H1 (cell line): ENCODE data around the gene C9orf50. TPM values are rescaled to one million over a fixed set of nuclear protein-coding genes. Genes with fewer than 3 reads are reported as not detected.
A peak's percentile ranks its signal among the peaks of the same experiment; 100 is the strongest.

Experiments
- CTCF ChIA-PET: fragments of 300-600 bp; sonication (Branson Sonifier 250); formaldehyde crosslinking; loops from one replicate; lab custom pipeline; 2021; ENCODE audit not compliant: partially characterized antibody; lab: Charles Lee
- POLR2A ChIA-PET: fragments of 300-600 bp; sonication (Branson Sonifier 250); formaldehyde crosslinking; loops from one replicate; lab custom pipeline; 2021; ENCODE audit warnings: inconsistent platforms; ENCODE audit not compliant: partially characterized antibody; lab: Charles Lee
- DNase-seq, 2 experiments: peaks; one replicate each; pipeline versions ENCODE4 v3.0.0 to v3.0.0-alpha.2; 2010 to 2022; ENCODE audit warnings: low spot score in 2 of 2, low read depth in 1 of 2, mixed read lengths in 1 of 2
- FAIRE-seq: peaks from 2 replicates; lab custom pipeline; 2011; peaks lifted over from hg19 to GRCh38; lab: Jason Lieb, UNC
- H2AFZ ChIP-seq: 2 replicates; pipeline ENCODE4 v1.8.1; 2012; ENCODE audit warnings: low read length, inconsistent platforms
- H2AK5ac ChIP-seq: 2 replicates; pipeline ENCODE4 v1.6.1; 2013; ENCODE audit warnings: low read depth, low read length
- H2BK120ac ChIP-seq: replicated peaks from 2 replicates; pipeline ENCODE3; 2013; ENCODE audit warnings: low read depth, low read length, inconsistent platforms
- H2BK12ac ChIP-seq: 2 replicates; pipeline ENCODE4 v1.6.1; 2013; ENCODE audit warnings: low read depth, low read length
- H2BK15ac ChIP-seq: 2 replicates; pipeline ENCODE4 v1.6.1; 2013; ENCODE audit warnings: low read length
- H2BK20ac ChIP-seq: 2 replicates; pipeline ENCODE4 v1.6.1; 2013; ENCODE audit warnings: low read length
- H2BK5ac ChIP-seq: 2 replicates; pipeline ENCODE4 v1.6.1; 2013; ENCODE audit warnings: low read depth, low read length
- H3K14ac ChIP-seq: 2 replicates; pipeline ENCODE4 v1.6.1; 2013; ENCODE audit warnings: inconsistent platforms; ENCODE audit not compliant: insufficient read length
- H3K18ac ChIP-seq: 2 replicates; pipeline ENCODE4 v1.6.1; 2013; ENCODE audit warnings: low read length; ENCODE audit errors: extremely low read depth
- H3K23ac ChIP-seq: 2 replicates; pipeline ENCODE4 v1.6.1; 2013; ENCODE audit warnings: inconsistent platforms; ENCODE audit not compliant: insufficient read length
- H3K23me2 ChIP-seq: 2 replicates; pipeline ENCODE4 v1.6.1; 2013; ENCODE audit warnings: low read depth, low read length
- H3K27ac ChIP-seq: 2 replicates; pipeline ENCODE4 v1.6.1; 2011; ENCODE audit warnings: low read depth, low read length, inconsistent platforms
- H3K27me3 ChIP-seq, 4 experiments: replicated peaks in 1 of 4; 1 replicate in 1 of 4; 2 replicates in 3 of 4; pipeline versions ENCODE4 v1.6.1 to v1.8.1; 2011 to 2013; ENCODE audit warnings: low read length in 3 of 4, mild to moderate bottlenecking in 3 of 4, inconsistent platforms in 2 of 4, mixed read lengths in 2 of 4, moderate library complexity in 1 of 4; ENCODE audit not compliant: control insufficient read depth in 3 of 4, insufficient read depth in 3 of 4; ENCODE audit errors: extremely low read depth in 1 of 4
- H3K36me3 ChIP-seq, 4 experiments: 2 replicates each; pipeline versions ENCODE4 v1.6.1 to v1.8.1; 2011 to 2013; ENCODE audit warnings: mild to moderate bottlenecking in 4 of 4, low read length in 3 of 4, moderate library complexity in 2 of 4, control low read depth in 1 of 4, inconsistent platforms in 1 of 4; ENCODE audit not compliant: insufficient read depth in 4 of 4, control insufficient read depth in 2 of 4
- H3K4ac ChIP-seq: replicated peaks from 2 replicates; pipeline ENCODE3; 2013; ENCODE audit warnings: low read length, low read depth, mixed read lengths, inconsistent platforms; ENCODE audit not compliant: insufficient read length
- H3K4me1 ChIP-seq, 4 experiments: replicated peaks in 1 of 4; 1 replicate in 1 of 4; 2 replicates in 3 of 4; pipeline versions ENCODE4 v1.6.1 to v1.8.1; 2011 to 2013; ENCODE audit warnings: low read length in 3 of 4, inconsistent platforms in 2 of 4, mixed read lengths in 1 of 4; ENCODE audit not compliant: insufficient read depth in 4 of 4, control insufficient read depth in 3 of 4
- H3K4me2 ChIP-seq, 2 experiments: 2 replicates each; pipeline versions ENCODE4 v1.6.1 to v1.8.1; 2011 to 2013; ENCODE audit warnings: low read depth in 2 of 2, low read length in 2 of 2, control low read depth in 1 of 2, inconsistent platforms in 1 of 2, mild to moderate bottlenecking in 1 of 2; ENCODE audit not compliant: insufficient read depth in 1 of 2
- H3K4me3 ChIP-seq, 4 experiments: fragments of 200-600, 300-600 bp in 1 of 4; sonication (generic), shearing (Covaris generic), sonication (Bioruptor Twin) in 1 of 4; 2 replicates each; pipeline versions ENCODE4 v1.5.1 to v1.8.1; 2011 to 2016; ENCODE audit warnings: low read length in 4 of 4, low read depth in 3 of 4, control low read depth in 2 of 4, inconsistent platforms in 2 of 4, mild to moderate bottlenecking in 2 of 4, mixed read lengths in 1 of 4, moderate library complexity in 1 of 4; ENCODE audit not compliant: insufficient read depth in 2 of 4; ENCODE audit errors: extremely low read depth in 1 of 4
- H3K56ac ChIP-seq: replicated peaks from 2 replicates; pipeline ENCODE3; 2013; ENCODE audit warnings: low read depth, mild to moderate bottlenecking, mixed read lengths, low read length, inconsistent platforms; ENCODE audit not compliant: insufficient read length
- H3K79me1 ChIP-seq: 2 replicates; pipeline ENCODE4 v1.6.1; 2013; ENCODE audit warnings: low read depth, low read length, control low read depth
- H3K79me2 ChIP-seq, 2 experiments: 2 replicates each; pipeline versions ENCODE4 v1.6.1 to v1.8.1; 2012 to 2013; ENCODE audit warnings: low read length in 2 of 2, mild to moderate bottlenecking in 2 of 2, inconsistent platforms in 1 of 2; ENCODE audit not compliant: insufficient read depth in 2 of 2, control insufficient read depth in 1 of 2
- H3K9ac ChIP-seq, 4 experiments: replicated peaks in 1 of 4; 1 replicate in 1 of 4; 2 replicates in 3 of 4; pipeline versions ENCODE4 v1.6.1 to v1.8.1; 2011 to 2013; ENCODE audit warnings: low read depth in 3 of 4, low read length in 3 of 4, control low read depth in 2 of 4, mild to moderate bottlenecking in 2 of 4, moderate library complexity in 2 of 4, inconsistent platforms in 1 of 4; ENCODE audit errors: extremely low read depth in 1 of 4
- H3K9me3 ChIP-seq, 2 experiments: 2 replicates each; pipeline versions ENCODE4 v1.6.1 to v1.8.1; 2012 to 2013; ENCODE audit warnings: mild to moderate bottlenecking in 2 of 2, moderate library complexity in 2 of 2, control low read depth in 1 of 2, inconsistent platforms in 1 of 2, low read depth in 1 of 2, low read length in 1 of 2, mixed read lengths in 1 of 2; ENCODE audit not compliant: insufficient read depth in 2 of 2
- H4K20me1 ChIP-seq, 2 experiments: replicated peaks in 1 of 2; 2 replicates each; pipeline versions ENCODE3 to v1.8.1; 2011 to 2013; ENCODE audit warnings: inconsistent platforms in 2 of 2, low read length in 2 of 2, mild to moderate bottlenecking in 1 of 2; ENCODE audit not compliant: insufficient read depth in 2 of 2, control insufficient read depth in 1 of 2
- H4K5ac ChIP-seq: 2 replicates; pipeline ENCODE4 v1.6.1; 2013; ENCODE audit warnings: low read length, low read depth, mixed read lengths, inconsistent platforms; ENCODE audit not compliant: insufficient read length
- H4K8ac ChIP-seq: 2 replicates; pipeline ENCODE4 v1.8.0; 2013; ENCODE audit warnings: mild to moderate bottlenecking, moderate library complexity, low read length, inconsistent platforms; ENCODE audit not compliant: insufficient read depth; ENCODE audit errors: extremely low read depth
- H4K91ac ChIP-seq: replicated peaks from 2 replicates; pipeline ENCODE3; 2013; ENCODE audit warnings: low read length, mixed read lengths, inconsistent platforms; ENCODE audit not compliant: insufficient read length
- BACH1 ChIP-seq: IDR thresholded peaks from 2 replicates; pipeline ENCODE4 v1.6.1; 2012; ENCODE audit warnings: low read length, improper control_type of control experiment
- POLR2AphosphoS5 ChIP-seq: IDR thresholded peaks from 2 replicates; pipeline ENCODE4 v1.6.1; 2011; ENCODE audit warnings: low read depth, low read length
- POU5F1 ChIP-seq: IDR thresholded peaks from 2 replicates; pipeline ENCODE4 v1.6.1; 2011; ENCODE audit warnings: low read depth, mild to moderate bottlenecking, low read length, moderate library complexity
- SRF ChIP-seq: IDR thresholded peaks from 2 replicates; pipeline ENCODE4 v1.6.1; 2011; ENCODE audit warnings: mild to moderate bottlenecking, low read depth, low read length, moderate library complexity
- WGBS, 2 experiments: shearing (Covaris generic) in 1 of 2; methylation state at CpG; one replicate each; pipeline versions ENCODE4 v1.1.6 to v1.1.7; 2013 to 2015; ENCODE audit warnings: low lambda C conversion rate in 2 of 2, mixed read lengths in 2 of 2, inconsistent platforms in 1 of 2, low coverage in 1 of 2, missing lambda C conversion rate in 1 of 2; ENCODE audit not compliant: insufficient replicate concordance in 2 of 2, insufficient coverage in 1 of 2, insufficient read length in 1 of 2; ENCODE audit errors: extremely low coverage in 1 of 2, missing lambda C conversion rate in 1 of 2; 5-methylcytosine and 5-hydroxymethylcytosine counted together
- polyA plus RNA-seq, 7 experiments: library from polyadenylated mRNA; depleted of rRNA in 3 of 7; stranded (reverse) in 5 of 7; unstranded in 2 of 7; fragments of >200 nt in 5 of 7; fragments of 200-250 nt in 2 of 7; gene quantifications; 1 replicate in 5 of 7; 2 replicates in 1 of 7; 4 replicates in 1 of 7; pipeline versions ENCODE4 v1.2.1 to v1.2.3, GENCODE V29; 2011 to 2013; ENCODE audit warnings: missing spikeins in 2 of 7, mixed read lengths in 2 of 7
- total RNA-seq: library from RNA; stranded (reverse); fragmentation: NEBNext Ultra II Directional; extraction: Animal tissue kit (Norgen Biotek cat#: 25700); gene quantifications from 2 replicates; pipeline ENCODE4 v1.2.1, GENCODE V29; 2021

Gene C9orf50
- total and polyA plus RNA-seq, 2 of the 8 experiments (the other 6 are each of a cell fraction or from before 2014, with no cell fraction given): not detected

GRCh38 chr9:129591916-129592315 is 29.0 kb downstream of the C9orf50 start:
- H4K20me1 ChIP-seq: no peaks in the 10 kb centered on the region
- no peak overlapping the region for H3K18ac ChIP-seq
- H2BK15ac ChIP-seq: 0 out of 2 replicates have a peak overlapping the region, but pooled peaks have one; percentile 73
- no peak overlapping the region for H3K4me3 ChIP-seq
- H3K23ac ChIP-seq: no peak overlapping the region
- H3K79me2 ChIP-seq: no peaks in the 10 kb centered on the region
- H2AFZ ChIP-seq: no peak overlapping the region
- DNase-seq: no peak
- no peak overlapping the region for H2BK120ac ChIP-seq
- no peak overlapping the region for H3K9ac ChIP-seq
- H3K14ac ChIP-seq: no peak overlapping the region
- ChIA-PET CTCF (interaction anchor here (0.7 to 3.2 kb wide), 4 partner anchors 22 to 878 kb away, joined by 3 to 13 read pairs (median 4); no protein-coding TSS in a partner anchor), POLR2A (interaction anchor here (1.2 kb wide), 1 partner anchor 131 kb away, joined by 3 read pairs; no protein-coding TSS in a partner anchor)
- H3K9me3 ChIP-seq: no peaks in the 10 kb centered on the region
- peak overlapping the region in 1 of 2 experiments; percentile 20; a peak in 2 of 4 replicates for H3K4me2 ChIP-seq
- no peak overlapping the region for H3K27ac ChIP-seq
- H4K91ac ChIP-seq: no peak overlapping the region
- no peak for FAIRE-seq
- H3K36me3 ChIP-seq: no peaks in the 10 kb centered on the region
- peaks cover 4% of the 10 kb centered on the region; the same call in 1 of the 2 replicates for H3K23me2 ChIP-seq
- H3K56ac ChIP-seq: no peak overlapping the region
- TF ChIP-seq BACH1: no peak
- TF ChIP-seq SRF: peak; percentile 89
- no peak for TF ChIP-seq POLR2AphosphoS5
- TF ChIP-seq POU5F1: no peak
- WGBS, 2 experiments: 34% methylated on average over 5 of the region's 5 CpGs; no CpG with 5 or more reads in 1 of the 2 experiments
- H4K8ac ChIP-seq: no peak overlapping the region
- no peak overlapping the region for H2BK5ac ChIP-seq
- H4K5ac ChIP-seq: no peak overlapping the region
- no peak overlapping the region for H2AK5ac ChIP-seq
- H2BK20ac ChIP-seq: no peak overlapping the region
- peaks cover 0 to 14% (median 8%) of the 10 kb centered on the region in 4 experiments; a peak in 6 of 7 replicates for H3K4me1 ChIP-seq
- H3K79me1 ChIP-seq: no peaks in the 10 kb centered on the region
- no peak overlapping the region for H2BK12ac ChIP-seq
- no peak overlapping the region for H3K4ac ChIP-seq
- peaks cover 0 to 12% (median 9%) of the 10 kb centered on the region in 4 experiments; a peak in 4 of 7 replicates for H3K27me3 ChIP-seq
